Measurements from ENCODE around the gene PCAT7.
A peak's percentile ranks its signal among the peaks of the same experiment; 100 is the strongest.
"Not testable (repeated sequence)": the region's sequence is repeated elsewhere in the genome, so short reads cannot be mapped to it uniquely, and the experiment has no call there.

Gene PCAT7

GRCh38 chr9:94554439-94555331, at the start of gene PCAT7:
Gene PCAT7 (plus strand): TSS chr9:94555083.
- Histone ChIP-seq H3K36me3 (ENCODE audit: control insufficient read depth, insufficient read depth, low read length) (peaks cover 7% of the 10 kb centered on the region), H3K9ac (ENCODE audit: low read depth, low read length) (peak within 1 kb of the TSS; percentile 81), H3K27me3 (ENCODE audit: control insufficient read depth, insufficient read depth, low read length) (no peaks in the 10 kb centered on the region), H3K4me1 (ENCODE audit: control insufficient read depth, insufficient read depth, low read length) (no peaks in the 10 kb centered on the region), H3K4me3 (ENCODE audit: low read depth, low read length) (peak within 1 kb of the TSS; percentile 87), H3K9me3 (ENCODE audit: control insufficient read depth, insufficient read depth, low read length) (no peaks in the 10 kb centered on the region)

DNA sequence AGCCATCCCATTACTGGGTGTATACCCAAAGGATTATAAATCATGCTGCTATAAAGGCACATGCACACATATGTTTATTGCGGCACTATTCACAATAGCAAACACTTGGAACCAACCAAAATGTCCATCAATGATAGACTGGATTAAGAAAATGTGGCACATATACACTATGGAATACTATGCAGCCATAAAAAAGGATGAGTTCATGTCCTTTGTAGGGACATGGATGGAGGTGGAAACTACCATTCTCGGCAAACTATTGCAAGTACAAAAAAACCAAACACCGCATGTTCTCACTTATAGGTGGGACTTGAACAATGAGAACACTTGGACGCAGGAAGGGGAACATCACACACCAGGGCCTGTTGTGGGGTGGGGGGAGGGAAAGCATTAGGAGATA, 48.5 kb upstream of the PCAT7 start:
- not testable (repeated sequence) for H3K4me3 ChIP-seq (ENCODE audit: low read depth, low read length); H3K9me3 ChIP-seq (ENCODE audit: control insufficient read depth, insufficient read depth, low read length); H3K27me3 ChIP-seq (ENCODE audit: control insufficient read depth, insufficient read depth, low read length); H3K9ac ChIP-seq (ENCODE audit: low read depth, low read length); H3K4me1 ChIP-seq (ENCODE audit: control insufficient read depth, insufficient read depth, low read length); H3K36me3 ChIP-seq (ENCODE audit: control insufficient read depth, insufficient read depth, low read length)

DNA sequence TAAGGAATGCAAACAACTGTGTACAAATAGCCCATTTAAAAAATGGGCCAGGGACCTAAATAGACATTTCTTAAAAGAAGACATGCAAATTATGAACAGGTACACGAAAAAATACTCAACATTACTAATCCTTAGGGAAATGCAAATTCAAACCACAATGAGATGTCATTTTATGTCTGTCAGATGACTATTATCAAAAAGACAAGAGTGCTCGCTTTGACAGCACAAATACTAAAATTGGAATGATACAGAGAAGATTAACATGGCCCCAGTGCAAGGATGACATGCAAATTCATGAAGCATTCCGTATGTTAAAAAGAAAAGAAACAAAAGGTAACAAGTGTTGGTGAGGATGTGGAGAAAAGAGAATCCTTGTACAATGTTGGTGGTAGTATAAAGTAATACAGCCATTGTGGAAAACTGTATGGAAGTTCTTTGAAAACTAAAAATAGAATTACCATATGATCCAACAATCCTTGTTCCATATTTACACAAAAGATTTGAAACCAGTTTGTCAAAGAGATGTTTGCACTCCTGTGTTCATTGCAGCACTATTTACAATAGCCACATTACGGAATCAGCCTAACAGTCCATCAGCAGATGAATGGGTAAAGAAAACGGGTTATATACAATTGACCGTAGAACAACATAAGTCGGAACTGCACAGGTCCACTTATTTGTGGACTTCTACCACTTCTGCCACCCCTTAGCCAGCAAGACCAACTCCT, 47.2 kb upstream of the PCAT7 start:
- Histone ChIP-seq H3K4me1 (ENCODE audit: control insufficient read depth, insufficient read depth, low read length) (no peaks in the 10 kb centered on the region), H3K9me3 (ENCODE audit: control insufficient read depth, insufficient read depth, low read length) (no peaks in the 10 kb centered on the region), H3K27me3 (ENCODE audit: control insufficient read depth, insufficient read depth, low read length) (no peaks in the 10 kb centered on the region), H3K36me3 (ENCODE audit: control insufficient read depth, insufficient read depth, low read length) (no peaks in the 10 kb centered on the region), H3K9ac (ENCODE audit: low read depth, low read length) (no peak overlapping the region), H3K4me3 (ENCODE audit: low read depth, low read length) (no peak overlapping the region)

DNA sequence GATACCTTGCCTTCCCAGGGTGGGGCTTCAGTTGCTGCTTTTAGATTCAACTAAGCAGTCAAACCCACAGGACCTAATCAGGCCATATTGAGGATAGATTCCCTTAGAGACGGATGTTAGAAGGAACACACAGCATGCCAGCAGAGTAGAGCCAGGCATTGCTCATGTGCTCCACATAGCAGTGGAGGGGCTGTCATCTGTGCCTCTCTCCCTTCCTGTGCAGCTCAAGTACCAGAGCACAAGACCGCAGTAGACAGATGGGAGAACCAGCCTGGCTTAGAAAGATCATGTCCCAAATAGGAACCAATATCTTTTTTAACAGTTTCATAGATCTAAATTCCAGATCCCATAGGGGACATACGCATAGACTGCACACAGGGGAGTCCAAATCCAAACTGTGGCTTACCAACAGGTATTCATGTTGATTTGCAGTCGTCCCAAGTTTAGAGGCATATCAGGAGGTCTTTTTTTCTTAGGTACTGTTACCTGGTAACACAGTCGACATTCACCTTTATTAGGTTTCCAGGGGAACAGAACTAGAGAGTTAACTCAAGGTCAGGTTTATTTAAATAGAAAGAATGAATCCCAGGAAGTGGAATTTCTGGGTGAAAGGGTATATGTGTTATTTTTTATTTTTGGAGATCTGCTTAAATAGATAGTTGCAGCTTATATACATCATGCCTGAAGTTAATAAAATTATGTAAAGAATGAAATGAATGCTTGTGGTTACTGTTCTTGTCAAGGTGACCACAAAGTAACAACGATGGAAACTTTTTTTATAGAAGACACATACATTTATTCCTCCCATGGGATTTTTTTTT, 43.5 kb upstream of the PCAT7 start:
- Histone ChIP-seq H3K36me3 (ENCODE audit: control insufficient read depth, insufficient read depth, low read length) (no peaks in the 10 kb centered on the region), H3K4me3 (ENCODE audit: low read depth, low read length) (no peak overlapping the region), H3K27me3 (ENCODE audit: control insufficient read depth, insufficient read depth, low read length) (no peaks in the 10 kb centered on the region), H3K4me1 (ENCODE audit: control insufficient read depth, insufficient read depth, low read length) (peaks cover 2% of the 10 kb centered on the region), H3K9me3 (ENCODE audit: control insufficient read depth, insufficient read depth, low read length) (no peaks in the 10 kb centered on the region), H3K9ac (ENCODE audit: low read depth, low read length) (no peak overlapping the region)

DNA sequence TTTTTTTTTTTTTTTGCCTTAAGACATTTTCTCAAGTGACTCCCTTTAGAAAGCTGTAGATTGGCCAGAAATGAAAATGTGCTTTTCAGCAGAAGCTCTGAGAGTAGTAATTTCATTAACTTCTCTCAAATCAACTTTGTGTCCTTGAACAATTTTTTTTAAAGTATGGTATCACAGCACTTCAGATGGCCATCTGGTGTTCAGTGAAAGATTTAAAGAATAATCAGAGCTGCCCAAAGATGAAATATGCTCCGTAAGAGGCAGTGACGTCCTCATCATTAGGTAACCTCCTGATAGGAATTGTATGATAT, 43.0 kb upstream of the PCAT7 start:
- H3K27me3 ChIP-seq (ENCODE audit: control insufficient read depth, insufficient read depth, low read length) = no peaks in the 10 kb centered on the region
- no peaks in the 10 kb centered on the region for H3K36me3 ChIP-seq (ENCODE audit: control insufficient read depth, insufficient read depth, low read length)
- no peak overlapping the region for H3K9ac ChIP-seq (ENCODE audit: low read depth, low read length)
- H3K9me3 ChIP-seq (ENCODE audit: control insufficient read depth, insufficient read depth, low read length) = no peaks in the 10 kb centered on the region
- H3K4me1 ChIP-seq (ENCODE audit: control insufficient read depth, insufficient read depth, low read length) = peaks cover 2% of the 10 kb centered on the region
- no peak overlapping the region for H3K4me3 ChIP-seq (ENCODE audit: low read depth, low read length)

- H3K36me3 ChIP-seq (ENCODE audit: control insufficient read depth, insufficient read depth, low read length) = no peaks in the 10 kb centered on the region
- no peaks in the 10 kb centered on the region for H3K27me3 ChIP-seq (ENCODE audit: control insufficient read depth, insufficient read depth, low read length)
- no peak overlapping the region for H3K4me3 ChIP-seq (ENCODE audit: low read depth, low read length)
- H3K4me1 ChIP-seq (ENCODE audit: control insufficient read depth, insufficient read depth, low read length) = peaks cover 2% of the 10 kb centered on the region
- H3K9ac ChIP-seq (ENCODE audit: low read depth, low read length) = no peak overlapping the region
- no peaks in the 10 kb centered on the region for H3K9me3 ChIP-seq (ENCODE audit: control insufficient read depth, insufficient read depth, low read length)
These were observed 40.2 kb upstream of the PCAT7 start for GRCh38 chr9:94514722-94515121.

GRCh38 chr9:94517254-94517653, 37.6 kb upstream of the PCAT7 start:
- H3K4me3 ChIP-seq (ENCODE audit: low read depth, low read length) = no peak overlapping the region
- H3K9ac ChIP-seq (ENCODE audit: low read depth, low read length) = no peak overlapping the region
- no peaks in the 10 kb centered on the region for H3K9me3 ChIP-seq (ENCODE audit: control insufficient read depth, insufficient read depth, low read length)
- H3K36me3 ChIP-seq (ENCODE audit: control insufficient read depth, insufficient read depth, low read length) = no peaks in the 10 kb centered on the region
- no peaks in the 10 kb centered on the region for H3K27me3 ChIP-seq (ENCODE audit: control insufficient read depth, insufficient read depth, low read length)
- H3K4me1 ChIP-seq (ENCODE audit: control insufficient read depth, insufficient read depth, low read length) = peaks cover 2% of the 10 kb centered on the region

GRCh38 chr9:94525396-94526035, 29.4 kb upstream of the PCAT7 start:
- H3K36me3 ChIP-seq (ENCODE audit: control insufficient read depth, insufficient read depth, low read length) = no peaks in the 10 kb centered on the region
- H3K9me3 ChIP-seq (ENCODE audit: control insufficient read depth, insufficient read depth, low read length) = no peaks in the 10 kb centered on the region
- no peaks in the 10 kb centered on the region for H3K4me1 ChIP-seq (ENCODE audit: control insufficient read depth, insufficient read depth, low read length)
- H3K4me3 ChIP-seq (ENCODE audit: low read depth, low read length) = no peak overlapping the region
- no peaks in the 10 kb centered on the region for H3K27me3 ChIP-seq (ENCODE audit: control insufficient read depth, insufficient read depth, low read length)
- H3K9ac ChIP-seq (ENCODE audit: low read depth, low read length) = no peak overlapping the region

- Histone ChIP-seq H3K4me3 (ENCODE audit: low read depth, low read length) (no peak overlapping the region), H3K27me3 (ENCODE audit: control insufficient read depth, insufficient read depth, low read length) (no peaks in the 10 kb centered on the region), H3K9ac (ENCODE audit: low read depth, low read length) (no peak overlapping the region), H3K9me3 (ENCODE audit: control insufficient read depth, insufficient read depth, low read length) (no peaks in the 10 kb centered on the region), H3K4me1 (ENCODE audit: control insufficient read depth, insufficient read depth, low read length) (no peaks in the 10 kb centered on the region), H3K36me3 (ENCODE audit: control insufficient read depth, insufficient read depth, low read length) (no peaks in the 10 kb centered on the region)
These were observed 28.6 kb upstream of the PCAT7 start for GRCh38 chr9:94526271-94526670.

DNA sequence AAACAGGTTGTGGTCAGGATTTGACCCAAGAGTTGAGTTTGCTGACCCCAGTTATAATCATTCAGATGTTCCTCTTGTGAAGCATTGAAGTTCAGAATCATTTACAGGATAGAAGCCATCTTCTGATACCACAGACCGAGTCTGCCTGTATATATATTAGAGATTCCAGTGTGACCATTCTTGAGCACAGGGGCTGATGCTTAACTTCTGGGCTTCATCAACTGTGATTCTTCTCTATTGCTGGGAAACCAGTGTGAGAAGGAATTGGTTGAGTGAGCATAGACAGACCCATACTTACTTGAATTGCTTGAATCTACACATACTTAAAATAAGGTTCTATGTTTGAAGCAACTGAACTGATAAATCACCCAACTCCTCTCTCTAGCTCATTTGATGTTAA, 27.9 kb upstream of the PCAT7 start:
- Histone ChIP-seq H3K27me3 (ENCODE audit: control insufficient read depth, insufficient read depth, low read length) (no peaks in the 10 kb centered on the region), H3K4me1 (ENCODE audit: control insufficient read depth, insufficient read depth, low read length) (no peaks in the 10 kb centered on the region)

GRCh38 chr9:94528886-94529285, 26.0 kb upstream of the PCAT7 start:
- Histone ChIP-seq H3K4me3 (ENCODE audit: low read depth, low read length) (no peak overlapping the region), H3K36me3 (ENCODE audit: control insufficient read depth, insufficient read depth, low read length) (no peaks in the 10 kb centered on the region), H3K4me1 (ENCODE audit: control insufficient read depth, insufficient read depth, low read length) (no peaks in the 10 kb centered on the region), H3K9ac (ENCODE audit: low read depth, low read length) (no peak overlapping the region), H3K9me3 (ENCODE audit: control insufficient read depth, insufficient read depth, low read length) (no peaks in the 10 kb centered on the region), H3K27me3 (ENCODE audit: control insufficient read depth, insufficient read depth, low read length) (no peaks in the 10 kb centered on the region)

More for the DNA sequence above, 27.9 kb upstream of the PCAT7 start:
- Histone ChIP-seq H3K4me3 (ENCODE audit: low read depth, low read length) (no peak overlapping the region), H3K9me3 (ENCODE audit: control insufficient read depth, insufficient read depth, low read length) (no peaks in the 10 kb centered on the region), H3K36me3 (ENCODE audit: control insufficient read depth, insufficient read depth, low read length) (no peaks in the 10 kb centered on the region), H3K9ac (ENCODE audit: low read depth, low read length) (no peak overlapping the region)
